Activated CD4-positive, alpha-beta T cell treated with anti-CD3 and anti-CD28 coated beads, Interleukin-10, Interleukin-2, amounts not matched to agents 100 ng/mL and 50 ng/mL, durations not matched to agents 16 hours and 8 hours (primary cell): ENCODE data around the gene SEL1L2.
"Not testable (repeated sequence)": the region's sequence is repeated elsewhere in the genome, so short reads cannot be mapped to it uniquely, and the experiment has no call there.

Experiments used
- DNase-seq: peaks from one replicate; pipeline ENCODE4 v3.0.0-alpha.2; 2020

Gene SEL1L2

GRCh38 chr20:13990465-13990864 lies at the start of gene SEL1L2:
Gene SEL1L2 (minus strand): TSS chr20:13990614. CDS start chr20:13990534, 80 bp downstream.
- DNase-seq = no peak

DNA sequence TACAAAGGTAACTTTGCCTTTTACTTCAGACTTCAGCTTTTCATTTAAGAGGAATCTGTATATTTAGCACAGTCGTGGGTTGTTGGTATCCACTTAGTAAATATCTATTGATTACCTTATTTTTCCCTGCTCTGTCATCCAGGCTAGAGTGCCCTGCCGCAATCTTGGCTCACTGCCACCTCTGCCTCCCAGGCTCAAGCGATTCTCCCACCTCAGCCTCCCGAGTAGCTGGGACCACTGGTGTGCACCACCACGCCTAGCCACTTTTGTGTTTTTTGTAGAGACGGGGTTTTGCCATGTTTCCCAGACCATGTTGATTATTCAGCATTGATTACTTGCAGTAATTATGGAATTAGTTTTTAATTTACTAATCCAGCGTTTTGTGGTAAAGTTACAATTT lies 46.2 kb upstream of the SEL1L2 start:
- DNase-seq = no peak

DNA sequence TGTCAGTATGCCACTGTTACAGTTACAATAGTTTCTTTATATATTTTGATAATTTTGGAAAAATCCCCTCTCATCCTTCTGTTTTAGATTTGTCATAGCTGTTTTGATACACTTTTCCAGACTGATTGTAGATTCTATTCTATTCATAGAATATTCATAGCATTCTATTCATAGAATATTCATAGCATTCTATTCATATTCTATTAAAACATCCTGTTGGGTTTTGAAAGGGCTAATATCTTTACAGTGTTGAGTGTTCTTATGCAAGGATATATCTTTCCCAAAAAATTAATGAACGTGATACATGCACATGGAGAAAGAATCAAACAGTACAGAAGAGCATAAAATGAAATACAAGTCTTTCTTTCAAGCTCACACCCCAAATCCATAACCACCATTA lies 42.9 kb upstream of the SEL1L2 start:
- DNase-seq = no peak

GRCh38 chr20:14030991-14031390 lies 40.6 kb upstream of the SEL1L2 start:
- DNase-seq = no peak

- no peak for DNase-seq
Observed at GRCh38 chr20:14012671-14013070, 22.3 kb upstream of the SEL1L2 start.

DNA sequence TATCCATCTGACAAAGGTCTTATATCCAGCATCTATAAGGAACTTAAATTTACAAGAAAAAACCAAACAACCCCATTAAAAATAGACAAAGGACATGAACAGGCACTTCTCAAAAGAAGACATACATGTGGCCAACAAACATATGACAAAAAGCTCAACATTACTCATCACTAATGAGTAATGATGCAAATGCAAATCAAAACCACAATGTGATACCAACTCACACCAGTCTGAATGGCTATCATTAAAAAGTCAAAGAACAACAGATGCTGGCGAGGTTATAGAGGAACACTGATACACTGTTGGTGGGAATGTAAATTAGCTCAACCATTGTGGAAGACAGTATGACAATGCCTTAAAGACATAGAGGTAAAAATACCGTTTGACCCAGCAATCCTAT lies 18.8 kb upstream of the SEL1L2 start:
- DNase-seq = no peak

- no peak for DNase-seq
Observed at GRCh38 chr20:14005996-14006395, 15.6 kb upstream of the SEL1L2 start.

DNA sequence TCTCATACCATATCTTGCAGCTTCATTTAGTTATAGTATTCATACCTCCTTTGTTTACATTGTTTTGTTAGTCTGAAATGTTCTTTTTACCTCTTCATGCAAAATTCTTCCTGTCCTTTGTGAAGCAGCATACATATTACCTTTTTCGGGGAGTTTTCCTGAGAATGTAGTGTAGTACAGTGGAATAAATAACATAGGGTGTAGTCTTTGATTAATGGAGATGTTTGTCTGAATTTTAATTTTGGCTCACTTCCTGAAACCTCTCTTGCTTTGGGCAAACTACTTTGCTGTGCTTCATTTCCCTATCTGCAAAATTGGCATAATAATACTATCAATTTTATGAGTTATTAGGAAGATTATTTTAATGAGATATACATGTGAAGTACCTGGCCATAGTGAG lies 10.5 kb upstream of the SEL1L2 start:
- DNase-seq = no peak

GRCh38 chr20:13996265-13996664 lies 5.9 kb upstream of the SEL1L2 start:
- no peak for DNase-seq

DNA sequence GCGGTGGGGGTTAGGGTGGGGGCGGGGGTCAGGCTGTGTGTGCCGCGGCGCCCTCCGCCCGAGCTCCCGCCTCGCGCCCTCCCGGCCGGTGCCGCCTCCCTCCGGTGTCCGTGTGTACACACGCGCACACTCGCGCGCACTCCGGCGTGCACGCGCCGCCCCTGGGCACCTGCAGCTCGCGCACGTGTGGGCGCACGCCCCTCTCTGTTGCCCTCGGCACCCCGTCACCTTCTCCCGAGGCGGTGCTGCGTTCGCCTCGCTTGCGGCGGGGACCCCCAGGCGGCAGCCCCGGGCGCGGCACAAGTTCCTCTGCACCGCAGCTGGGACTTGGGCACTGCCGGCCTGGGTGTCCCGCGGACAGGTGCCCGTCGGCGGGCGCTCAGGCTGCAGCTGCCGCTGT lies 5.4 kb upstream of the SEL1L2 start:
- DNase-seq = peak; percentile 0

DNA sequence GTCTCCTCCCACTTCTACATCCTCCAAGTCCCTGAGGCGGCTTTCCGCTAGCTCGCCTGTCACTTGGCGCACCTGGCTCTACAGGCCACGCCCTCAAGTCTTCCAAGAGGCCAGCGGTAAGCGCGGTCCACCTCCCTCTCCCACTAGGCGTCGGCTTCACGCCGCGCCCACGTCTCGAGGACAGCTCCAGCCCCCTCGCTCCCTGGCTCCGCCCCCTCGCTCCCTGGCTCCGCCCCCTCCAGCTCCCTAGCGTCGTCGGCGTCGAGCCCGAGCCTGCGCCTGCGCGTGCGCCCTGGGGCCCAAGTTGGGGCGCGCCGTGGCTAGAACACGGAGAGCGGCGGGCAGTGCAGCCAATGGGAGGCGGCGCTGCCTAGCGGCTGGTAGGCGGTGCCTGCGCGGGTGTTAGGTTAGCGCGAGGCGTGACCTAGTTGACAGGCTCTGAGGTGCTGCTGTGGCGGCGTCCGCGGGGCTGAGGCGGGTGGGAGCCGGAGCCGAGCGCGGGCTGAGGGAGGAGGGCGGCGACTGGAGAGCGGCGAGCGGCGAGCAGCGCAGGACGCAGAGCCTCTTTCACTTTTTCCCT lies 4.8 kb upstream of the SEL1L2 start, which contains the start of gene MACROD2:
MACROD2 (plus strand) TSS at position 431 of the 580 bp plus-strand sequence.
- DNase-seq = peak; percentile 55

DNA sequence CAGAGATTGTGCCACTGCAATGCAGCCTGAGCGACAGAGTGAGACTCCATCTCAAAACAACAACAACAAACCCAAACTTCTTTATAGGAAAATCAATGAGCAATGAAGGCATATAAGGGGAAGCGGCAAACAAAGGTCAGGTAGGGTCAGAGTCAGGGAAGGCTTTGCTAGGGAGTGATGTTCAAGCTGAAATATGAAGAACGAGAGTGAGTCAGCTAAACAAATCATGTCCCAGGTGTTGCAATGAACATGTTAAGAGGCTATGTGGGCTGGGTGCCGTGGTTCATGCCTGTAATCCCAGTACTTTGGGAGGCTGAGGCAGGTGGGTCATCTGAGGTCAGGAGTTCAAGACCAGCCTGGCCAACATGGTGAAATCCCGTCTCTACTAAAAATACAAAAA lies 1.5 kb upstream of the SEL1L2 start:
- DNase-seq = not testable (repeated sequence)

DNA sequence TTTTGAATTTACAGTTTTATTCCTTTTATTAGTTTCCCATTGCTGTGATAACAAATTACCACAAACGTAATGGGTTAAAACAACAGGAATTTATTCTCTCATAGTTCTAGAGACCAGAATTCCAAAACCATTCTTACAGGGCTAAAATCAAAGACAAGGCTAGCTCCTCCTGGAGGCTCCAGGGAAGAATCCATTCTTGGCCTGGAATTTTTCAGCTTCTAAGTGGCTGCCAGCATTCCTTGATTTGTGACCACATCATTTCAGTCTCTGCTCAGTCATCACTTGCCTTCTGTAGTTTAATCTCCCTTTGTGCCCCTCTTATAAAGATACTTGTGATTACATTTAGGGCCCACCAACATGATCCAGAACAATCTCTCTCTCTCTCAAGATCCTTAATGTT lies 897 bp upstream of the SEL1L2 start:
- no peak for DNase-seq

DNA sequence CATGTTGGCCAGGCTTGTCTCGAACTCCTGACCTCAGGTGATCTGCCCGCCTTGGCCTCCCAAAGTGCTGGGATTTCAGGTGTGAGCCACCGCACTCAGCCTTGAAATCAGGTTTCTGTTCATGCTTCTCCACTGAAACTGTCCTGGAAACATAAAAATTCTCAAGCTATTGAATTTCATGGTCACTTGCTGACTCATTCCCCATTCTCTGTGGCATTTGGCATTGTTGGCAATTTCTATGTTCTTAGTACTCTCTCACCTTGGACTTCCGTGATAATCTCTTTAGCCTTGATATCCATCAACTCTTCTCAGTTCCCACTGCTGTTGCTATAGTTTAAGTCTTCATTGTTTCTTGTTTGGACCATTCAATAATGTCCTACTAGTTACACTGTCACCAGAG lies 6.2 kb downstream of the SEL1L2 start:
- DNase-seq = no peak

GRCh38 chr20:13960525-13960924 lies 29.9 kb downstream of the SEL1L2 start:
- DNase-seq = no peak

DNA sequence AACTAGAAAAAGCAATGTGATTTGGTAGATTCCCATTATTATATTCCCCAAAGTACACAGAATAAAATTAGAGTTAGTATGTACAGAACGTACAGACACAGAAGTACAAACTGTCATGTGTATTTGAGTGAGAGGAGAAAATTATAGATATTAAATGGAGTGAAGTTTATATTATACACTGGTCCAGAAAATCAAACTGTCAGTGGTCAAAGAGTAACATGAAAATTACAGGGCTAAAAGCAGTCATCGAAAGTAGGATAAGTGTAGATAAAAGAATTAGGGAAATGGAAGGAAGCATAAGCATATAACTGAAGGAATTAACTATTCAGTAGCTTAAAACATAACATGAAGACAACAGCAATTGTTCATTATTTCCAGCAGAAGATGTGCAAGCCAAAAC lies 30.3 kb downstream of the SEL1L2 start:
- no peak for DNase-seq

- DNase-seq = no peak
Observed at GRCh38 chr20:13953227-13953626, 37.2 kb downstream of the SEL1L2 start.

DNA sequence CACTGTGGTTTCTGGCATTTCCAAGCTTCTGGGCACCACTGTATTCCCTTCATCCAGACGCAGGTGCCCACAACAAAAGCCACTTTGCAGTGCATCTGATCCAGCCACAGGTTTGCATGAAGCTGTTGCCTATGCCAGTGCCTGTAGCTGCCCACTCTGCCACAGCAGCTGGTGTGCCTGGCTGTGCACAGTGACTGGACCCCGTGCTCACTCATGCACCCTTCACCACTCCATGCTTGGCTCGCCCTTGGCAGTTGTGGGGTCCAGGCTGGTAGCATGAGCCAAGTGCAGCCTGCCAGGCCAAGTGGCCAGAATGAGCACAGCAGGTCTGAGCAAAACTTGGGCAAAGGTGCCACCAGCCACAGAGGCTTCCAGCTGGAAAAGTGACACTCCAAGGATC lies 42.7 kb downstream of the SEL1L2 start:
- DNase-seq = no peak

GRCh38 chr20:13941031-13941430 lies 49.4 kb downstream of the SEL1L2 start:
- DNase-seq = no peak

DNA sequence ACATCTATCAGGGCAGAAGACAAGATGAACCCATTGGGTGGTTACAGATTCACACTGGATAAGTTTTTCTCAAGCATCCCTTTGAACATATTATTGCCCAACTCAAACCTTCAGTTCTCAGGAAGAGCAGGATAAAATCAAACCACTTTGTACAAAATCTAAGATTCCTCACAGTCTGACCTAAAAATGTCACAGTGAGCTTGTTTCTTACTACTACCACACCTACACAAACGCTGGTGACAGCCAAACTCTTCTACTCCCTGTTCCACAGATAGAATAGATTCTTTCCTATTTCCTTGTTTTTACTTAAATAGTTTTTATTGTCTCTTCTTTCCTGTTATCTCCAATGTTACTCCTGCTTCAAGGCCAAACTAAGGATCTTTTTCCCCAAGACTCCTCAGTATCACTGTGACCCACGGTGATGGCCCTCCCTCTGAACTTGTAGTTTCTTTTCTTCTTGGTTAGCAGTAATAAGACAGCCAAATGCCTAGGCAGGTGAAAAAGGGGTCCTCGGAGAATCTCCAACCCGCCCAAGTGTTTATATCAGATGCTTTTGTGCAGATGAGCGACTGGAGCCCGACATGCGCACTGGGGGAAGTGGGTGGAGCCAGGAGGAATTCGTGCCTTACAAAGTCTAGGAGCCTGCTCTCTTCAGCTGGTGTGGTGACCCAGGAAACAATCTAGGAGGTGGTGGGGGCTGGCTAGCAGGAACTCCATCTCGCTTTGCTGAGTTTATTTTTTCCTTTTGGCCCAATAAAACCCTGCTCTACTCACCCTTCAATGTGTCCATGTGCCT lies 53.4 kb downstream of the SEL1L2 start:
- DNase-seq = no peak

- no peak for DNase-seq
Observed at GRCh38 chr20:13934992-13935894, 55.2 kb downstream of the SEL1L2 start.

DNA sequence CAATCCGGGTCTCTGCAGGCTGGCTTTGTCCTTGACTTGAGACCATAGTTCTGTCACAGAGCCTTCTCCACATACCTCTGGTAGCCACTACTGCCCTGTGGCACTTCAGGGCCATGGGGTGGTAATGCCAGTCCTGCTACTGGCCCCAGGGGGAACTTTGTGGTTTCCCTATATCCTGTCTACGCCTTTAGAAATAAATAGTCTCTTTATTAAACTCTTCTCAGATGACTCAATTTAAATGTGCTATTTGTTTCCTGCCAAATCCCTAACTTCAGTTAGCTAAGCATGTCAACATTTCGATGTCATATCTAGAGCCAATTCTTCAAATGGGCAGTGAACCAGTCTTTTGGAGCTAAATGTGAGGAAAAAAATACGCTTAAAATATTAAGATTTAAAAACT lies 60.1 kb downstream of the SEL1L2 start:
- DNase-seq = no peak

DNA sequence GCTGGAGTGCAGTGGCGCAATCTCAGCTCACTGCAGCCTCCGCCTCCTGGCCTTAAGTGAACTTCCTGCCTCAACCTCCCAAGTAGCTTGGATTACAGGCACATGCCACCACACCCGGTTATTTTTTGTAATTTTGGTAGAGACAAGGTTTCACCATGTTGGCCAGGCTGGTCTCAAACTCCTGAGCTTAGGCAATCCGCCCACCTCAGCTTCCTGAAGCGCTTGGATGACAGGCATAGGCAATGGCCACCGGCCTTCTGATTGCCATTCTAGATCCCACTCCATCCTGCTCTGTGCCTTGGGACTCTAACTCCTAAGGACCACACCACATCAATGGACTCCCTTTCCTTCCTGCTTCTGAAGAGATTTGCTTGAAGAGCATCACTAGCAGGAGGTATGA lies 60.6 kb downstream of the SEL1L2 start:
- DNase-seq = no peak

DNA sequence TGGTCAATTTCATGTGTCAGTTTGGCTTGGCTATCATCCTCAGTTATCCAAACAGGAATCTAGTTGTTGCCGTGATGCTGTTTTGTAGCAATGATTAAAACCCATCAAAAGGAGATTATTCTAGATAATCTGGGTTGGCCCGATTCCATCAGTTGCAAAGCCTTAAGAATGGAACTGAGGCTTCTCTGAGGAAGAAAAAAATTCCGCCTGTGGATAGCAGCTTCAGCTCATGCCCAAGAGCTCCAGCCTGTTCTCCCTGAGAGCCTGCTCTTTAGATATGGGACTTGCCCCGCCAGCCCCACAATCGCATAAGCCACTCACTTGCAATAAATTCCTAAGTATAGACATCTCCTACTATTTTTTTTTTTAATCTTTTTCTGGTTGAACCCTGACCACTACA lies 61.5 kb downstream of the SEL1L2 start:
- DNase-seq = no peak
